Activated CD4-positive, CD25-positive, alpha-beta regulatory T cell (primary cell): ENCODE data around the gene CACNA1B.
"Not testable (repeated sequence)": the region's sequence is repeated elsewhere in the genome, so short reads cannot be mapped to it uniquely, and the experiment has no call there.

Experiments used
- DNase-seq, 4 experiments: peaks; one replicate each; lab custom pipeline; 2025; lab: John Stamatoyannopoulos, UW

The CACNA1B gene

GRCh38 chr9:138117101-138117750 is 239.6 kb downstream of the CACNA1B start:
- DNase-seq: no peak

DNA sequence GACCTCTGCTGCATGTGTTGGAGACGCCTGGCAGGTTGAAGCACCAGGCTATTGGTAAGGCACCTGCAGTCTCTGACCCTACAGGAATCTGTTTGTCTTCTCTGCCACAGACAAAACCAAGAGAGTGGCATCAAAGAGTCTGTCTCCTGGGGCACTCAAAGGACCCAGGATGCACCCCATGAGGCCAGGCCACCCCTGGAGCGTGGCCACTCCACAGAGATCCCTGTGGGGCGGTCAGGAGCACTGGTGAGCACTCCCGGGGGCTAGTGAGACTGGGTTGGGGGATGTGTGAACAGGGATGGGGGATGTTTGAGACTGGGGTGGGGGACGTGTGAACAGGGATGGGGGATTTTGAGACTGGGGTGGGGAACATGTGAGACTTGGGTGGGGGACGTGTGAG is 240.3 kb downstream of the CACNA1B start:
- DNase-seq: no peak

GRCh38 chr9:138118601-138119071 is 241.1 kb downstream of the CACNA1B start:
- DNase-seq: no peak

DNA sequence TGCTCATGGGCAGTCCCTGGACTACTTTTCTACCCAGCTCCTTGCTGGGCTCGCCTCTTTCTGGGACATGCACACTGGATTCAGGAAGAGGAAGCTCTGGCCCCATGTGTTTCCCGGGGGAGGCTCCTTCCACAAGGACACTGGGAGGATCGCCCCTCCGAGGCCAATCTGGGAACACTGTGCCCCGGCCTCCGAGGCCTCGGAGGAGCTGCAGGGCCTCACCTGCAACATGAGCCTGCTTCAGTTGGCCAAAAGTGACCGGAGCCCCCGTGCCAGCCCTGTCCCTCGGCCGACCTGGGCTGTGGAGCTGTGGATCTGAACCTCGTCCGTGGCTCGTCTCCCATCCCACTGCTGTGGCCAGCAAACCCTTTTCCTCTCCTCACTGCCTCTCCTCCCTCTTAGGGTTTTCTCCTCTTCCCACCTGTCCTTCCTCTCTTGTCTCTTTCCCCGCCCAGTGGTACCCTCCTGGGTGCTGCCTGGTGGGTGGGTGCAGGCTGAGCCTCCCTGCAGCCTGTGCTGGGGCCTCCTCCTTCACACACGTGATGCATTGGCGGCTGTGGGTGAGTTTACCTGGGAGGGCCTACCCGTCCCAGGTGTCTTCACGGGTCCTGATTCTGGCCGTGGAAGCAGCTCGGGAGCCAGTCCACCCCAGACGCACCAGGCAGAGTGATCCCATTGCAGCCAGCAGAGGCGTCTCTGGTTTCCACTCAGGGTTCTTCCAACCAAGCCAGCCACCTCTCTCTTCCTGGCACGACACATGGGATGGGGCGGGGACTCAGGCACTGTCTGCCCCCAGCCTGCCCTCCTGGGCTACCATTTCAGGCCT is 241.8 kb downstream of the CACNA1B start:
- no peak for DNase-seq

- DNase-seq: no peak
These were observed 242.5 kb downstream of the CACNA1B start for GRCh38 chr9:138120072-138120471.

DNA sequence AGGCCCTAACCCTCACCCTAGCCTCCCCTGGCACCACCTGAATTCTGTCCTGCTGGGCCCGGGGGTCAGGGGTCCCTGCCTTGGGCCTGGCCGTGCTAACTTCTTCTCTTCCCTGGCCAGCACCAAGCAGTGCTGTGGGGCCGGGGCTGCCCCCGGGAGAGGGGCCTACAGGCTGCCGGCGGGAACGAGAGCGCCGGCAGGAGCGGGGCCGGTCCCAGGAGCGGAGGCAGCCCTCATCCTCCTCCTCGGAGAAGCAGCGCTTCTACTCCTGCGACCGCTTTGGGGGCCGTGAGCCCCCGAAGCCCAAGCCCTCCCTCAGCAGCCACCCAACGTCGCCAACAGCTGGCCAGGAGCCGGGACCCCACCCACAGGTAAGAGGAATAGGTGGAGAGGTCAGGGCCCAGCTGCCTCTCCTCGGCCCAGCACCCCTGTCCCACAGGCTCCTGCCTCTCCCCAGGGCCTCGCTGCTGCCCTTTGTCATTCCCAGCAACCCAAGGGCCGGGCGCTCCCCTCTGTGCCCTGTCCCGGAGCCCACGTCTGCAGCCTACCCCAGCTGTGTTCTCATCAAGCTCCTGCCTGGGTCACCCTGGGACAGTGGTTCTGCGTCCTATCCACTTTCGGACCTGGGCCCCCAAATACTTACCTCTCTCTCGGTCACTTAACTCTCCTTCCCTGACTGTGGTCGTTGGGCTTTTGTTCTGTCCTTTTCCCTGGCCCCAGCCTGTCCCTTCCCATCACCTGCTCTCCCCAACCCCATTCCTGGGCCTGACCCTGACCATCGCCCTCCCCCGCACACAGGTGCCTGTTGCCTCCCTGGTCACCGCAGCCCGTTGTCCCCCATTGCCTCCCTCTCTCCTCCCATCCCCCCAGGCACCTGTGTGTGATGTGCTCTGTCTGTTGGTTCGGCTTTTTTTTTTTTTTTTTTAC is 243.2 kb downstream of the CACNA1B start:
- DNase-seq: no peak

DNA sequence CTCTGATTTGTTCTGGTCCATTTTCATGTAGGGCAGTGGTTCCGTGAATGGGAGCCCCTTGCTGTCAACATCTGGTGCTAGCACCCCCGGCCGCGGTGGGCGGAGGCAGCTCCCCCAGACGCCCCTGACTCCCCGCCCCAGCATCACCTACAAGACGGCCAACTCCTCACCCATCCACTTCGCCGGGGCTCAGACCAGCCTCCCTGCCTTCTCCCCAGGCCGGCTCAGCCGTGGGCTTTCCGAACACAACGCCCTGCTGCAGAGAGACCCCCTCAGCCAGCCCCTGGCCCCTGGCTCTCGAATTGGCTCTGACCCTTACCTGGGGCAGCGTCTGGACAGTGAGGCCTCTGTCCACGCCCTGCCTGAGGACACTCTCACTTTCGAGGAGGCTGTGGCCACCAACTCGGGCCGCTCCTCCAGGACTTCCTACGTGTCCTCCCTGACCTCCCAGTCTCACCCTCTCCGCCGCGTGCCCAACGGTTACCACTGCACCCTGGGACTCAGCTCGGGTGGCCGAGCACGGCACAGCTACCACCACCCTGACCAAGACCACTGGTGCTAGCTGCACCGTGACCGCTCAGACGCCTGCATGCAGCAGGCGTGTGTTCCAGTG is 244.0 kb downstream of the CACNA1B start:
- no peak for DNase-seq

DNA sequence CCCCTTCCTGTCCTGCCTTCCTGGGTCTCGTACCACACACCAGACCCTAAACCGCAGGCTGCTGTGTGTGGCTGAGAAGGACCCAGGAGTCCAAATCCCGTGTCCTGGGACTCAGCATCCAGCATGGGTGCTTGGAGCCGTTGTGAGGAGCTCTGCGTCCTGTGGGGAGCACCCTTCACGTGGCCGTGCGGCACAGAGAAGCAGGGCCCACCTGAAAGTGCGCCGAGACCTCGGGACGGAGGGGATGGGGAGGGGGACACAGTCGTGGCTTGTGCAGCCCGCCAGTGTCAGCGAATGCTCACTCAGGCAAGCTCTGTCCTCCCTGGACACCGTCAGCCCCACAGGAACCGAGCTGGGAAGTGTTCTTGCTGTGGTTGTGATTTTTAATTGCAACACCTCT is 244.6 kb downstream of the CACNA1B start:
- no peak for DNase-seq

DNA sequence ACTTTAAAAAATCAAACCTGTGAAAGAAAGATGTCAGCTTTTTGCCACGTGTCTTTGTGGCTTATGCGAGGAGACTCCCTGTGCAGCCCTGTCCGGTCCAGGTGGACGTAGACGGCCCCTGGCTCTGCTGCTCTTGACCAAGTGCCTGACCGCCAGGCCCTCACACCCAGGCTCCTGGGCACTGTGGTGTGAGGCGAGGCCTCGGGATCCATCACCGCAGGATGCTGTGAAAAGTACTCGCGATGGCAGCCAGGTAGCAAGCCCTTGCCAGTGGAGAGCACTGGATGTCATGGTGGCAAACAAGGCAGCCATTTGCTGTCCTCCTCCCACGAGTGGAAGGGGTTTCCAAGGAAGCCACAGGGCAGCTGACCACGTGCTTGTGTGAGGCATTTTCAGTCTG is 245.1 kb downstream of the CACNA1B start:
- DNase-seq: no peak

- no peak for DNase-seq
These were observed 245.5 kb downstream of the CACNA1B start for GRCh38 chr9:138123086-138123485.

- DNase-seq: not testable (repeated sequence)
These were observed 248.7 kb downstream of the CACNA1B start for GRCh38 chr9:138126090-138126857.

DNA sequence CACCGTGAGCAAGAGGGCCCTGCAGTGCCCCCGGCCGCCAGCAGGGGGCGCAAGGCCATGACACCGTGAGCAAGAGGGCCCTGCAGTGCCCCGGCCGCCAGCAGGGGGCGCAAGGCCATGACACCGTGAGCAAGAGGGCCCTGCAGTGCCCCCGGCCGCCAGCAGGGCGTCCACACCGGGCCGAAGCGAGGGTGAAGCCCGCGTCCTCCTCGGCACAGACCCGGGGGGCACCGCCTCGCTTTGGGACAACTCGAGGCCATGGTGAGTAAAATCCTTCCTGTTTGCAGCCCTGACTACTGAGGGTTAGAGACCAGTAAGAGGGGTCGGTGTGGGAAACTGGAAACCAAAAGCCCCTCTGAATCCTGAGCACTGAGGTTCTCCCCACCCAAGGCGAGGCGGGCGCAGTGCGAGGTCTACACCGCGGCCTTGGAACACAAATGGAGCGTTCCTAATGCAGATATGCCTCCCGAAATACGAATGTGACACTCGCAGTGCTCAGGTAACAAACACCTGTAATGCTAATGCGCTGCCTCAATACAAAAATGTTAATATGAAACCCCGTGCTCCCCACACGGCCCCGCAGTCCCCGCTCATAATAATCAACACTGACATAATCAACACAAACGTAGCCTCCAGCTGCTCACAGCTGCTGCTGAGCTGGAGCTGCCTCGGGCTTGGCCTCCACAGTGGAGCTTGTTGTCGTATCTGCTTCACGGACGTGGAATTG is 249.4 kb downstream of the CACNA1B start:
- DNase-seq: not testable (repeated sequence)

DNA sequence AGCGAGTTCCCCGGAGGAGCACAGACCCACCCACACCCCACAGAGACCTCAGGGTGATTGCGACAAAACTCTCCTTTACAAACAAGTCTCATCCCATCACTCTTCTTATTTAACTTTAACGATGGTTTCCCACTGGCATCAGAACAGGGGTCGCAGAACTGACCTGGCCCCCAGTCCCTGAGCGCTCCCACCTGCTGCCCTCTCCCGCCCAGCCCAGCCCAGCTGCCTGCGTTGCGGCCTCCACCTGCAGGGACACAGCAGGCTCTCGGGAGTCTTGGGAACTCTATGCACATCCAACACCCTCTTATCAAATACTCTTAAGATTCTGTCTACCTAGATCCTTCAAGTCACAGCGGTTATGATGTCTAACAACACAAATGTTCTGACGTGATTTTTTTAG is 250.4 kb downstream of the CACNA1B start:
- DNase-seq: not testable (repeated sequence)

- not testable (repeated sequence) for DNase-seq
These were observed 251.7 kb downstream of the CACNA1B start for GRCh38 chr9:138129318-138129717.

- DNase-seq: not testable (repeated sequence)
These were observed 255.5 kb downstream of the CACNA1B start for GRCh38 chr9:138132946-138133705.

GRCh38 chr9:138134581-138134980 is 257.0 kb downstream of the CACNA1B start:
- not testable (repeated sequence) for DNase-seq

DNA sequence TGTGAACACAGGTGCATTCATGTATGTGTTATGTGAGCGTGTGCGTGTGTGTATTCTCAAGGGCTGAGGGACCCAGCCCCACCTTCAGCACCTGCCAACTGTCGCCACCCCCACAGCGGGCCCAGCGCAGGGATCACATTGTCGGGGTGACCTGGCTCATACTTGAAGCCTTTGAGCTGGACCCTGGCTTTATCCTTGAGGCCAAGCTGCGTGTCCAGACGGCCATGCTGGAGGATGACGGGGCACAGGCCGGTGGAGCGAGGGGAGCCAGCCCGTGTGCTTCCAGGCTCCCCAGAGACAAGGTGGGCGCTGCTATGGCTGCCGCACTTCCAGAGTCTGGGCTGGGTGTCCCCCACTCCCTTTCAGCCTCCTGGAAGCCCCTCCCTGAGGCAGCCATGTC is 261.5 kb downstream of the CACNA1B start:
- not testable (repeated sequence) for DNase-seq

DNA sequence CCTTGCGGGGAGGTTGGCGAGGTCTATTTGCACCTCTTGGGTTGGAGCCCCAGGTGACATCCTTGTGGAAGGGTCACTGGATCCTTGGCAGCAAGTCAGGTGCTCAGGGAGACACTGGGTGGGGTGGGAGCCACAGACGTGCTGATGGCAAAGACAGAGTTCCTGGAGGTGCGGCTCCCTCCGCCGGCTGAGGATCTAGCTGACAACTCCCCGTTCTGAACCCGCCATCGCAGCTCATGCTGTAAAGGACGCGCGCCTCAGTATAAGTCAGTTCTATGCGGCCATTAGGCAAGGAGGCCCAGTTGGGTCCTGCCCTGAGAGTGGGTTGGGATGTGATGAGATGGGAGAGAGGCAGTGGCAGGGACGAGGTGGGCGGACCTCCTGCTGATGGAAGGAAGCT is 263.4 kb downstream of the CACNA1B start:
- DNase-seq: not testable (repeated sequence)

DNA sequence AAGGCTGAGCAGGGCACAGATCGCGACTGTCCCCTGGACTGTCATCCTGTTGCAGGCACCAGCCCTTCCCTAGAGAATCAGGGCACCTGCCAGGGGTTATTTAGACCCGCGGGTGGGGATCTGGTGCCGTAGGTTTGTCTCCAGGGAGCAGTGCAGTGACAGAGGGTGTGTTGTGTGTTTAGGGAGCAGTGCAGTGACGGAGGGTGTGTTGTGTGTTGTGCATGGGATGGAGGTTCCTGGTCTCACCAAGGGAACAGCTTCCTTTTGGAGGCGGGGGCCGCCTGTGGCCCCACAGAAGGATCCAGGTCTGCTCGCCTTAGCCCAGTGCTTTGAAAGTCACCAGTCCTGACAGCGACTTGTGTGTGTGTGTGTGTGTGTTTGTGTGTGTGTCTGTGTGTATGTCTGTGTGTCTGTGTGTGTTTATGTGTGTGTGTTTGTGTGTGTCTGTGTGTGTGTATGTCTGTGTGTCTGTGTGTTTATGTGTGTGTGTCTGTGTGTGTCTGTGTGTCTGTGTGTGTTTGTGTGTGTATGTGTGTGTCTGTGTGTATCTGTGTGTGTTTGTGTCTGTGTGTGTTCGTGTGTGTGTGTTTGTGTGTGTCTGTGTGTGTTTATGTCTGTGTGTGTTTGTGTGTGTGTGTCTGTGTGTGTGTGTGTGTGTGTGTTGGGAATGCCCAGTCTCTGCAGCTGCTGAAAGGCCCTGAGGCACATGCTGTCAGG is 265.1 kb downstream of the CACNA1B start:
- not testable (repeated sequence) for DNase-seq
